COLO829 (cell line): ENCODE results near the gene DGKD.
"Not testable (repeated sequence)": the region's sequence is repeated elsewhere in the genome, so short reads cannot be mapped to it uniquely, and the experiment has no call there.

Experiments
- DNase-seq: peaks from one replicate; pipeline ENCODE4 v3.0.0; 2012; ENCODE audit warnings: low spot score

DGKD gene, protein sequence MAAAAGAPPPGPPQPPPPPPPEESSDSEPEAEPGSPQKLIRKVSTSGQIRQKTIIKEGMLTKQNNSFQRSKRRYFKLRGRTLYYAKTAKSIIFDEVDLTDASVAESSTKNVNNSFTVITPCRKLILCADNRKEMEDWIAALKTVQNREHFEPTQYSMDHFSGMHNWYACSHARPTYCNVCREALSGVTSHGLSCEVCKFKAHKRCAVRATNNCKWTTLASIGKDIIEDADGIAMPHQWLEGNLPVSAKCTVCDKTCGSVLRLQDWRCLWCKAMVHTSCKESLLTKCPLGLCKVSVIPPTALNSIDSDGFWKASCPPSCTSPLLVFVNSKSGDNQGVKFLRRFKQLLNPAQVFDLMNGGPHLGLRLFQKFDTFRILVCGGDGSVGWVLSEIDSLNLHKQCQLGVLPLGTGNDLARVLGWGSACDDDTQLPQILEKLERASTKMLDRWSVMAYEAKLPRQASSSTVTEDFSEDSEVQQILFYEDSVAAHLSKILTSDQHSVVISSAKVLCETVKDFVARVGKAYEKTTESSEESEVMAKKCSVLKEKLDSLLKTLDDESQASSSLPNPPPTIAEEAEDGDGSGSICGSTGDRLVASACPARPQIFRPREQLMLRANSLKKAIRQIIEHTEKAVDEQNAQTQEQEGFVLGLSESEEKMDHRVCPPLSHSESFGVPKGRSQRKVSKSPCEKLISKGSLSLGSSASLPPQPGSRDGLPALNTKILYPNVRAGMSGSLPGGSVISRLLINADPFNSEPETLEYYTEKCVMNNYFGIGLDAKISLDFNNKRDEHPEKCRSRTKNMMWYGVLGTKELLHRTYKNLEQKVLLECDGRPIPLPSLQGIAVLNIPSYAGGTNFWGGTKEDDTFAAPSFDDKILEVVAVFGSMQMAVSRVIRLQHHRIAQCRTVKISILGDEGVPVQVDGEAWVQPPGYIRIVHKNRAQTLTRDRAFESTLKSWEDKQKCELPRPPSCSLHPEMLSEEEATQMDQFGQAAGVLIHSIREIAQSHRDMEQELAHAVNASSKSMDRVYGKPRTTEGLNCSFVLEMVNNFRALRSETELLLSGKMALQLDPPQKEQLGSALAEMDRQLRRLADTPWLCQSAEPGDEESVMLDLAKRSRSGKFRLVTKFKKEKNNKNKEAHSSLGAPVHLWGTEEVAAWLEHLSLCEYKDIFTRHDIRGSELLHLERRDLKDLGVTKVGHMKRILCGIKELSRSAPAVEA

GRCh38 chr2:233353769-233354499 is at the start of gene DGKD:
TSS of gene DGKD (plus strand) at chr2:233354494. CDS start at chr2:233354519, 25 bp downstream.
- peak; percentile 51 for DNase-seq

DNA sequence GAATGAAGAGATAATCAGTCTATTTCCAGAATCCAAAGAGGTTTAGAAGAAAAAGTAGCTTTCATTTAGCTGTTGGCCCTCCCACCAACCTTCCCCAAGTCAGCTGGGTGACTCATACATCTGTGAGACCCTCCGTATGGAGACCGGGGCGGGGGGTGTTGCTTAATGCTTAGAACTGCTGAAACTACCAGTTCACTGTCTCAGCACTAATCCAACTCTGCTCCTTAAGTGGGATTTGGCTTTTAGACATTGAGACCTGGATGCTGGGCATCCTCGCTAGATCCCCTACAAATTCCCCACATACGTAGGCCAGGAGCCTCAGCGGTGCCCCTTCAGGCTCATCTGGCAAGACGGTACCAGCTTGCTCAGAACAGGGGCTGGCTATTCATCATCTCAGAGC is 46.7 kb upstream of the DGKD start, which contains the start of gene SAG:
Gene SAG (plus strand): TSS at position 252 of the 400 bp plus-strand sequence. CDS start 1,374 bp downstream, outside the sequence.
- no peak for DNase-seq

GRCh38 chr2:233311241-233311926 is 42.9 kb upstream of the DGKD start:
- no peak for DNase-seq

DNA sequence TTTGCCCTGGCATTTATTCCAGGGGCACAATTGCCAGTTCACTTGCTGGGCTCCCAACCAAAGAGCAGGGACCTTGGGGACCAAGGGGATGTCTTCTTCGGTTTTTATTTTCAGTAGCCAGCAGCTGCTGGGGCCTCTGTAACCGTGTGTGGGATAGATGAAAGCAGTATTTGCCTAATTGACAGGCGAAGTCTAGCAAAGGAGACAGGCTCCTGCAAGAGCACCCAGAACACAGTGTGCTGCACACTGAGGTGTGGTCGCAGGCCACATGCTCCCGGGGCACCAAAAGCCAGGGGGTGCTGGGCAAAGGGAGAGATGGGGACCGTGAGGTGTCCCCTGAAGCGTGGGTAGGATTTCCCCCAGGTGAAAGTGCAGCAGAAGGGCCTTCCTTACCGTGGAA is 41.4 kb upstream of the DGKD start:
- no peak for DNase-seq

DNA sequence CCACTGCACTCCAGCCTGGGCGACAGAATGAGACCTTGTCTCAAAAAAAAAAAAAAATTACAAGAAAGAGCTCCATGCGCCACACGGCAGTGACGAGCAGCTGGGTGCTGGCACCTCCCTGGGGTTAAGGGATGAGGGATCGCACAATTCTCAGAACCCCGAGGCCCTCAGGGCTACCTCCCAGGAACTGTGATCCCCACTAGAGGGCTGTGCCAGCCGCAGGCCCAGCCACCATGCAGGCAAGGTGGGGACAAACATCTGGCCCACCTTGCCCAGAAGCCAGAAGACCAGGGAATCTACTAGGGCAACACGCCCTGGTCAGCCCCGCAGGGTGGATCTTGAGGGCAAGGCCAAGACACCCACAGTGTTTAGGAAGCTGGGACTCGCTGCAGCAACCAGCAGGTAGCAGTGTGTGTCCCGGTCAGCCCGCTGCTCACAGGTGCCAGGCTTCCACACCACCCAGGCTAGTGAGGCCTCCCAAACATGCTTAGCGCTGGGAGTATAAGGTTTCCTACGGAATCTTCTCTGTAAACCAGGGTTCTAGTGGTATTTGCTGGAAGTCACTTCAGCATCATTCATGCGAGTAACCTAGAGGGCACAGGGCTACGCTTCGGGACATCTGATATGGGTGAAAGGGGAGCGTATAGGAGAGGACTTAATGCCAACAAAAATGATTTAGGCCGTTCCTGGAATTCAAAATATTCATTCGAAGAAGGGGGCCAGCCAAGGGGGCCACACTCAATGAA is 39.9 kb upstream of the DGKD start:
- DNase-seq, result no peak

GRCh38 chr2:233317196-233317943 is 36.9 kb upstream of the DGKD start:
- DNase-seq, result no peak

- DNase-seq, result no peak
Observed at GRCh38 chr2:233319256-233319655, 35.0 kb upstream of the DGKD start.

DNA sequence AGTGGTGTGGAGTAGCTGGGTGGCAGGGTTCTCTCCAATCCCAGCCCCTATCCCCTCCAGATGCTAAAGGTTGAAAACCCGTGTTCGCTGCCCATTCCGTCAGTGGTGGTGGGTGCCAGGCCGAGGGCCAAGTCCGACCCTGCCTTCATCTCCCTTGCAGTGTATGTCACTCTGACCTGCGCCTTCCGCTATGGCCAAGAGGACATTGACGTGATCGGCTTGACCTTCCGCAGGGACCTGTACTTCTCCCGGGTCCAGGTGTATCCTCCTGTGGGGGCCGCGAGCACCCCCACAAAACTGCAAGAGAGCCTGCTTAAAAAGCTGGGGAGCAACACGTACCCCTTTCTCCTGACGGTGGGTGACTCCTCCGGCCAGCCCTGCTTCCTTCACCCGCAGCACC is 33.8 kb upstream of the DGKD start:
- no peak for DNase-seq

- DNase-seq, result no peak
Observed at GRCh38 chr2:233321166-233321565, 33.1 kb upstream of the DGKD start.

DNA sequence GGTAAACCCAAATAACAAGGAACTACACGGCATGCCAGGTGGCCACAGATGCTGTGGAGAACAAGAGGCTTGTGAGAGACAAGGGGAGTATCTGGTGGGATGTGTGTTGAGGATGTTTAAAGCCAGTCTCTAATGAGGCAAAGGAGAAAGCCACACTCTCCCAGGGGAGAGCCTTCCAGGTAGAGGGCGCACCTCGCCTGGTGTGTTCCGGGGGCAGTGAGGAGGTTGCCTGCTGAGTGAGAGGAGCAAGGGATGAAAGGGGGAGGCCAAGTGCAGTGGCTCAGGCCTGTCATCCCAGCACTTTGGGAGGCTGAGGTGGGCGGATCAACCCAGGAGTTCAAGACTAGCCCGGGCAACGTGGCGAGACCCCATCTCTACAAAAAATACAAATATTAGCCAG is 30.4 kb upstream of the DGKD start:
- DNase-seq, result no peak

DNA sequence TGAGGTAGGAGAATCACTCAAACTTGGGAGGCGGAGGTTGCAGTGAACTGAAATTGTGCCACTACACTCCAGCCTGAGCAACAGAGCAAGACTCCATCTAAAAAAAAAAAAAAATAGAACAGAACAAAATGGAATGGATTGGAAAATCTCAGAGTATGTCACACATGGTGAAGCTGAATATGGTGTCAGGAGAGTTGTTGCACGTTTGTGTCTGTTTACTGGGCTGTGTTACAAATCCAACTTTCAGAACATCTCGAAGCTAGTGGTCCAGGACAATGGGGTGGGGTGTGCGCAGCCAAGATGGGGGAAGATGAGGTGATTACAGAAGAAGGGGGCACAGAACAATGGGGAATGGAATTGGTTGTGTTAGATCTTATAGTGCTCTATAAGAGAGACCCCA is 29.0 kb upstream of the DGKD start:
- no peak for DNase-seq

DNA sequence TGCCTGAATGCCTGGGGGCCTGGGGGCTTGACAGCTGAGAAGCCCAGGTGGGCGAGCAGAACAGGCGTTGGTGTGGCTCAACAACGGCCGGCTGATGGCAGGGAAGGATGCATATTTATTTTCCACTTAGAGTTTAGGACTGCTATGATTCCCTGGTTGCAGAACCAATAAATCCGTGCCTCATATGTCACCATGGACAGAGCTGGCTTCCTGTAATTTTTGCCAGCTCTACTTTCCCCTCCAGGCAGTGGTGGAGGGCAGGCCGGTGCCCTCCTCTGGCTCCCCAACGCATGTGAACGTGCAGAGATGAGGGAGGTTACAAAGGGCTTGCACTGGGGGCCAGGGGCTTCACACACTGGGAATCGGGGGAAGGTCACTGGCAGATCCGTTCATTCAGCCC is 28.5 kb upstream of the DGKD start:
- DNase-seq, result no peak

DNA sequence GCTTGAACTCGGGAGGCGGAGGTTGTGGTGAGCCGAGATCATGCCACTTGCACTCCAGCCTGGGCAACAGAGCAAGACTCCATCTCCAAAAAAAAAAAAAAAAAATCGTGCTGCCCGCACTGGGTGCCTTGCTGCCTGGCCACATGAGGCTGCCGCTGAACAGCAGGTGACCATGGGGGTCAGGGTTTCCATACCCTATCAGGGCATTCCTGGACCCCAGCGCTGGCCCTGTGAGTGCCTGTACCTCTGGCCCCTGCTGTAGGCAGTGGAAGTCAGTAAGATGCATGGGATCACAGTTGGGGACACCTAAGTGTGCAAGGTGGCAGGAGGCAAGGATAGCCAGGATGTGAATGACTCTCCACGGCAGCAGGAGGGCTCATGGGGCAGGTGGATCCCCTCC is 27.8 kb upstream of the DGKD start:
- no peak for DNase-seq

DNA sequence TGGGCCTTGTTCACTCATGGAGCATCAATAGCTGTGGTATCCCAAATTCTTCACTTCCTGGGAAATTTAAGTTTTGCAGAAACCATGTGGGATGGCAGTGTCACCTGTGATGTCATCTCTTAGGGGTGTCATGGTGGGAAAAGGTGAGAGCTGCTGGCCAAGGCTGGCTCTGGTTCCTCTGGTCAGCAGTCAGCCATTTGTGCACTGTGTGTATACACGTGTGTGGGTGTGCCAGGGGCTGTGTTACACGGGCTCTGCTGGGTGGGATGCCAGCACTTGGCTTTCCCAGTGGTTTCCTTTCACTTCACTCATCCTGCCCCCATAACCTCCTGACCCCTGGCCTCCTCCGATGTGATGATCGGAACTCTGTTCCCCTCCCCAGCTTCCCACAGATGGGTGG is 25.4 kb upstream of the DGKD start:
- no peak for DNase-seq

- DNase-seq, result no peak
Observed at GRCh38 chr2:233329489-233330135, 24.7 kb upstream of the DGKD start.

DNA sequence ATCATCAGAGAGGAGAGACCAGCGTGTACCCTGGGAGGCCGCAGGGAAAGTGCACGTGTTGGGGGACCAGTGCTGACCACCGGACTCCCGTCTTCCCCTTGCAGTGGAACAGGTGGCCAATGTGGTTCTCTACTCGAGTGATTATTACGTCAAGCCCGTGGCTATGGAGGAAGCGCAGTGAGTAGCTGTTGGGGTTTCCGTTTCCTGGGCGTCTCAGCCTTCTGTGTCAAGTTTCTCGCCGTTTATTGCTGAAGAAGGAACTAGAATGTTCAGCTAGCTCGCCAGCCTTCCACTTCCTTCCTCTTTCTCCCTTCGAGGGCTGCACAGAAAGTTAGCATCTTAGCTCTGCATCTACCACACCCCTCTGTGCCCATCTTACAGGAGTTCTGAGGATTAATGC is 22.8 kb upstream of the DGKD start:
- no peak for DNase-seq

GRCh38 chr2:233332125-233332524 is 22.2 kb upstream of the DGKD start:
- no peak for DNase-seq

DNA sequence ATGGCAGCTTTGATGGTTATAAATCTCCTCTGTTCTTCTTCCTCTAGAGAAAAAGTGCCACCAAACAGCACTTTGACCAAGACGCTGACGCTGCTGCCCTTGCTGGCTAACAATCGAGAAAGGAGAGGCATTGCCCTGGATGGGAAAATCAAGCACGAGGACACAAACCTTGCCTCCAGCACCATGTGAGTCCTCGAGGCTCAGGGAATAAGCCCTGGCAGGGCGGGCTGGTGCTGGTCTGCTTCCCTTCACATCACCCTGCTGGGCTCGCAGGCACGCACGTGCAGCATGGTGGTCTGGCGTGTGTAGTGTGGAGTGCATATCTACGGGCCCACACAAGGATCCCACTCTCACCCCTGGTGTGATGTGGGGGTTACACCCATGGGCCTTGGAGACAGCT is 19.4 kb upstream of the DGKD start:
- DNase-seq, result no peak

DNA sequence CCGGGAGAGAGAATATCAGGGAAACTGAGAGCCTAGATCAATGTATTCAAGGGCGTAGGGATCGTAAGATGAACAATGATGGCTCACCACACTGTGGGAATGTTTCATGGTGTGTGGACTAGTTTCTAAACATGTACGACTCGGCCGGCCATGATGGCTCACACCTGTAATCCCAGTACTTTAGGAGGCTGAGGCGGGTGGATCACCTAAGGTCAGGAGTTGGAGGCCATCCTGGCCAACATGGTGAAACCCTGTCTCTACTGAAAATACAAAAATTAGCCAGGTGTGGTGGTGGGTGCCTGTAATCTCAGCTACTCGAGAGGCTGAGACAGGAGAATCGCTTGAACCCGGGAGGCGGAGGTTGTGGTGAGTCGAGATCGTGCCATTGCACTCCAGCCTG is 18.2 kb upstream of the DGKD start:
- not testable (repeated sequence) for DNase-seq
